GM19455 (cell line): ENCODE data around the gene DNAAF9.

Experiments
- ATAC-seq: cut with Tn5 transposase; IDR thresholded peaks from one replicate; pipeline ENCODE4 v1.9.1; 2021; ENCODE audit not compliant: unreplicated experiment

Gene DNAAF9

GRCh38 chr20:3378138-3378537, 29.3 kb downstream of the DNAAF9 start:
- no peak for ATAC-seq

GRCh38 chr20:3377644-3378043, 29.8 kb downstream of the DNAAF9 start:
- ATAC-seq: no peak

GRCh38 chr20:3374296-3374695, 33.2 kb downstream of the DNAAF9 start:
- no peak for ATAC-seq

- ATAC-seq: no peak
Measured at GRCh38 chr20:3371754-3372153, 35.7 kb downstream of the DNAAF9 start.

- ATAC-seq: no peak
Measured at GRCh38 chr20:3367089-3367488, 40.4 kb downstream of the DNAAF9 start.

GRCh38 chr20:3364323-3365013, 43.0 kb downstream of the DNAAF9 start:
- no peak for ATAC-seq

GRCh38 chr20:3360752-3361151, 46.7 kb downstream of the DNAAF9 start:
- ATAC-seq: no peak

- no peak for ATAC-seq
Measured at GRCh38 chr20:3358676-3359340, 48.7 kb downstream of the DNAAF9 start.
